ENCODE results near the gene CDC123.
"Not testable (repeated sequence)": the region's sequence is repeated elsewhere in the genome, so short reads cannot be mapped to it uniquely, and the experiment has no call there.

CDC123 gene

DNA sequence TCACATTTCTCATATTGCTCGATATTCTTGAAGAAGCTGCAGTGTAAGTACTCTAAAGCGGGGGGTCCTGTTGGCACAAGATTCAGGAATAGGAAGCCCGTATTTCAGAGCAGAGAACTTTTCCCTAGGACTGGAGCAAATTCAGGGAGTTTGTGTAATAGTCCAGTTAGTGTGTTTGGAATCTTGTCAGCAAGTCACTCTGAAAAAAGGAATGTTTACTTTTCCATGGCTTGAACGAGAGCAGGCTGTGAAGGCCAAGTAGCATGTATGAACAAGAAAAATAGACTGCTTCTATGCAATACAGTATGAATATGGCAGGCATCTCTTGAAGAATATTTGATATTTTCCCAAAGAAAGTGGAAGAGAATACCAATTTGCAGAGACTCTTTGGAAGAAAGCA is 39.8 kb downstream of the CDC123 start:
- no peak for DNase-seq

DNA sequence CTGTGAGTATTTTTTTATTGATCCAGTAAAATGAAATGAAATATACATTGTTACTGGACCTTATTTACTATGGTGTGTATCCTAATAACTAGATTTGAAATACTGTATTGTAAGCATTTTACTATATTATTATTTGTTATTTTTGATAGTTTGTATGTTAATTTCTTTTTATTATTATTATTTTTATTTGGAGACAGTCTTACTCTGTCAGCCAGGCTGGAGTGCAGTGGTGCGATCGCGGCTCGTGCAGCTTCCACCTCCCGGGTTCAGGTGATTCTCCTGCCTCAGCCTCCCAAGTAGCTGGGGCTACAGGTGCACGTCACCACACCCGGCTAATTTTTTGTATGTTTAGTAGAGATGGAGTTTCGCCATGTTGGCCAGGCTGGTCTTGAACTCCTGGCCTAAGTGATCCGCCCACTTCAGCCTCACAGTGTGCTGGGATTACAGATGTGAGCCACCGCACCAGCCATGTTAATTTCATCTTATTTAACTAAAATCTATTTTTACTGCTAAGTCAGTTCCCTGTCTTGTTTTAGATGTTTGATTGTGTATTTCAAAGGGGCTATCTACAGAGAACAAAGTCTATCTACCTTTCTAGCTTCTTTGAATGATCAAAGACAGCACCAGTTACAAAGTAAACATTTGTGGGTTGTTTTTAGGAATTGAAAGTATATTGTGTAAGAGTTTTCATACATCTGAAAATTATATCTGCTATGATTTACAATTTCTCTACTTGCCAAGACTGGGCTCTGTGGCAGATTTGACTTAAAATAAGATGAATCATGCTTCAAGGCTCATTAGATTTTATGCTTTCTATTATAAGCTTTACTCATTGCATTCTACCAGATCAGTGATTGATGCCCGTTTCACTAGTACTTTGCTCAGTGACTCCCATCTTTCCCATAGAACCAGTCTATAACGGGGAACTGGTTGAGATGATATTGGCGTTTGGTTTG is 41.6 kb downstream of the CDC123 start:
- DNase-seq, result peak; percentile 12

DNA sequence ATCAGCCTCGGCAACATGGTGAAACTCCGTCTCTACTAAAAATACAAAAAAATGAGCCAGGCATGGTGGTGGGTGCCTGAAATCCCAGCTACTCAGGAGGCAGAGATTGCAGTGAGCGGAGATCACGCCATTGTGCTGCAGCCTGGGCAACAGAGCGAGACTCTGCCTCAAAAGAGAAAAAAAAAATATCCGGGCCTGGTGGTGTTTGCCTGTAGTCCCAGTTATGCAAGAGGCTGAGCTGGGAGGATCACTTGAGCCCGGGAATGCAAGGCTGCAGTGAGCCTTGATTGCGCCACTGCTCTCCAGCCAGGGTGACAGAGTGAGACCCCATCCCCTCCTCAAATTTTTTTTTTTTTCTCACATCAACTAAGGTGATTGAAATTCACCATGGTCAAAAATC is 42.8 kb downstream of the CDC123 start:
- no peak for DNase-seq

DNA sequence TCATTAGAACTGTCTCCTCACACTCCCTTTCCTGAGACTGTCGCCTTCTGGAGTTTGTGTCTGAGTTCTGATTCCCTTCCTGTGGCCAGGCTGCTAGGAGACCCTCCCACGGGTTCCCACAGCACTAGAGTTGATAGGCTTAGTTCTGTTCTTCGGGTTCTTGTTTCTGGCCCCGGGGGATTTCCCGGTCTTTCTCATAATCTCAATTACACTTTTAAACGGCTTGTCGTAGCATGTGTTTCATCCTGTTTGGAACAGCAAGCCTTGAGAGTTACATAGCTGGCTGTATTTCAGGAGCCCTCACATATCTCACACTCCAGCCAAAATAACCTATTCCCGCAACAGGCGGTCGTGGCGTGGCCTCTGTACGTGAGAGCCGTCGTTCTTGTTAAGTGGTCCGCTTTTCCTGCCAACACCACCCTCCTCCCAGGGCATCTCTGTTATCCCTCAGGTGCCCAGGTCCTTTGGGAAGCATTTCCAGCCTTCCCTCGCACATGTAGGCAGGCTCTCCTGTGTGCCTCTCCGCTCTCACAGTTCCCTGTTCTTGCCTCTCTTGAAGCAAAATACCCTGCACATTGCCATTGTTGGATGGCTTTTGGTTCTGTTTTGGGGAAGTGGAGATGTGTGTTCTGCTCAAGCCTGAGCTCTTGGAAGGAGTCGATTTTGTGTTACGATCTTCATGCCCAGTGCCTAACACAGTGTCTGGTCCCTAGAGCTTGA is 46.0 kb downstream of the CDC123 start:
- DNase-seq, result no peak

DNA sequence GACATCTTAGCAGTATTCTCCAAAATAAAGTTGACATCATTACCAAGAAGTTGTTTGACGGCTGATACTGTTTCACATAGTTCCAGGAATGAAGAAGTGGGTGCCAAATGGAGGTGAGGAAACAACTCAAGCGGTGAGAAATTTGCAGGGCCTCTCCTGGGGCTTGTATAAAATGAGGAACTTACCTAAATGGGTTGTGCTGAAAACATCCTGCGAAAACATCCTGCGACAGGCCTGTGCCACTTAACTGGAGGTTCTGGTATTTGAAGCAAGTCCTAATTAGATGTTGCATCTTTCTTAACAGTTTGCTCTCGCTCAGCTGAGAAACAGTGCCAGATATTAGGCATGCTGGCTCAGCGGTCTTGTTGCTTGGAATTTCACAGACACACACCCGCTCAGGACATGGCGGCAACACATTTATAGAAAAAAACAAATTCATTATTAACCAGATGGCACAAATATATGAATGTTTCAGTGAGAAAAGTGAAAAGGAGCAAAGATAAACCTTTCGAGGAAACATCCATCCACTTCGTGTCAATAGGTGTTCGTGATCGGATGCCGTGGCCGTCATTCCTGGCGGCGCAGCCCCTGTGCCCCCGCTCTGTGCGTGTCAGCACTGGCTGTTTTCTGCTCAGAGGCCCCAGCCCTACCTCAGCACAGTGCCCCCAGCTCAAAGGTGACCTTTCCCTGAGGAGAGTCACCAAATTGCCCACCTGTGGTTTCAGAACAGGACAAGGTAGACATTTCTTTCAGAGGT is 48.1 kb downstream of the CDC123 start:
- no peak for DNase-seq

DNA sequence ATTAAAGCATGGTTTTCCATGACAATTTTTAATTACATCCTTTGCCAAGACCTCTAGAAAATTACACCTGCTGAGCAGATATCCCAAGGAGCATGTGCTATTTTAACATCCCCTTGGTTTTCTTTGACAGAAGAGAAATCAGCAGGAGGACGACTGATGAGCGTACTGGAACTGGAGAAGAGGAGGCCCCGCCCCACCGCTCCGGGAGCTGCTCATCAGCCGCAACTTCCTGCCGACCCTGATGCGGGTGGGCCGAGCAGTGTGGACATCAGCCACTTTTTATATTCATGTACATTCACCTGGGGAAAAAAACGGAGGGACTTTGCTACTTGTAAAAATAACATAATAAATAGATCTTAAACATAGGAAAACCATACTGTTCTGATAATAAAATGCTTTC is 54.2 kb downstream of the CDC123 start:
- DNase-seq, result no peak

DNA sequence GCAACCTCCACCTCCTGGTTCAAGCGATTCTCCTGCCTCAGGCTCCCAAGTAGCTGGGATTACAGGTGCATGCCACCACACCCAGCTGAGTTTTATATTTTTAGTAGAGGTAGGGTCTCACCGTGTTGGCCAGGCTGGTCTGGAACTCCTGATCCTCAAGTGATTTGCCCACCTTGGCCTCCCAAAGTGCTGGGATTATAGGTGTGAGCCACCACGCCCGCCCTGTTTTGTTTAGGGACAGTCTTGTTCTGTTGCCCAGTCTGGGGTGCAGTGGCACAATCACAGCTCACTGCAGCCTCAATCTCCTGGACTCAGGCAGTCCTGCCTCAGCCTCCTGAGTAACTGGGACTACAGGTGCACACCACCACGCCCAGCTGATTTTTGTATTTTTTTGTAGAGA is 54.7 kb downstream of the CDC123 start:
- DNase-seq, result not testable (repeated sequence)

DNA sequence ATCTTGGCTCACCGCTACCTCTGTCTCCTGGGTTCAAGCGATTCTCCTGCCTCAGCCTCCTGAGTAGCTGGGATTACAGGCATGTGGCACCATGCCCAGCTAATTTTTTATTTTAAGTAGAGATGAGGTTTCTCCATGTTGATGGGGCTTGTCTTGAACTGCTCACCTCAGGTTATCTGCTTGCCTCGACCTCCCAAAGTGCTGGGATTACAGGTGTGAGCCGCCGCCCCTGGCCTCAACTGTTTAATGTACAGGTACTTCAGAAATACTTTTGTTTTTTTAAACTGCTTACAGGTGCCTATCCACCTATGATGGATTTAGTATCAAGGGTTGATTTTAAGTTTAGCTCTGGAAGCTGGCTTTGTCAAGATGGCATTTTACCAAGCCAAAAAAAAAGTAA is 55.6 kb downstream of the CDC123 start:
- DNase-seq, result no peak

DNA sequence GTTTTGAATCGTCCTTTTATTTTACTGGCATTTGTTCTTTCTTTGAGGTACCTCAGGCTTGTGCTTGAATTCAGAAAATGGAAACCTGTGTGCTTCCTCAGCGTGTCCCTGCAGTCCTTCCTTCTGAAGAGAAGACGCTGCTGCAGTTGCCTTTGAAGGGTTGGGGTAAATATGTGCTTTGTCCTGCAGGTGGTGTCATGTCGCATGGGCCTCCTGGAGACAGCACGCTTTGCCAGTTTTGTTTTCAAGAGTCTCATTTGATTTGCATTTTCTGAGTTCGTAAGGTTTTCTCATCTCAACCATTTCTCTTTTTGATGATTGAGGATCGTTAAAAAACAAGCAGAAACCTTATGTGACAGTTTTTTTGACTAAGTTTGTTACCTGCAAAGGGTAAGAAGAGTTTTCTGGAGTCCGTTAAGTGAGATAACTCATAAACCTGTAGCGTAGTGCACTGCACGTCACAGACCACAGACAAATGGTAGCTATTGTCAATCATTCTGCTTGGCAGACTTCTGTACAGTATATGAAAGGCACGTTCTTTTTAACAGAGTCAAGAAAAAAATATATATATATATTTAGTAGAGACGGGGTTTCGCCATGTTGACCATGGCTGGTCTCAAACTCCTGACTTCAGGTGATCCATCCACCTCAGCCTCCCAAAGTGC is 57.0 kb downstream of the CDC123 start:
- peak; percentile 8 for DNase-seq

DNA sequence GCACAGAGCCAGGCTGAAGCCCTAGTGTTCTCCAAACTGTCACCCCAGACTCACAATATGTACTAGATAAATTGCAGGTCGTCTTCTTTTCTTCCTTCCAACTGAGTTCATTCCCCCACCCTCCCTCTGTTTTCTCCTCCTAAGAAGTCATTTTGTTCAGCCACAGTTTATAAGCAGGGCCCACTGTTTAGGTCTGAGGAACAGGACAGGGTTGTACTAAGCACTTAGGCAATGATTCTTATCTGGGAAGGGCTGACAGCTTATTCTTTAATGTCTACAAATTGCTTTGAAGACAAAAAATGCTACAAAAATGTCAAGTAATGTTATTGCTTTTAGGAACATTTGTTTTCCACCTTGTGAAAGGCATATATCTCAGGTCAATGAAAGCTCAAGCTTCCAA is 59.1 kb downstream of the CDC123 start:
- no peak for DNase-seq

DNA sequence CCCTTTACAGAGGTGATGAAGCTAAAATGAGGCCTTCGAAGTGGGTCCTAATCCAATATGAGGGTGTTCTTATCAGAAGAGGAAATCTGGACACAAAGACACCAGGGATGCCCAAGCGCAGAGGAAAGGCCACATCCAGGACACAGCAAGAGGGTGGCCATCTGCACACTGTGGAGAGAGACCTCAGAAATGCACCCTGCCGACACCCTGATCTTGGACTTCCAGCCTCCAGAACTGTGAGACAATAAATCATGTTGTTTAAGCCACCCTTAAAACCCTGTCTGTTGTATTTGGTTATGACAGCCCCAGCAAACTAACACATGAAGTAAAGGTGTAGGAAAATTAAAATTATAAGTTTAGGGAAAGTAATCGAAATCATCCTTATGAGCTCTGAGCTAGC is 64.0 kb downstream of the CDC123 start:
- DNase-seq, result no peak

DNA sequence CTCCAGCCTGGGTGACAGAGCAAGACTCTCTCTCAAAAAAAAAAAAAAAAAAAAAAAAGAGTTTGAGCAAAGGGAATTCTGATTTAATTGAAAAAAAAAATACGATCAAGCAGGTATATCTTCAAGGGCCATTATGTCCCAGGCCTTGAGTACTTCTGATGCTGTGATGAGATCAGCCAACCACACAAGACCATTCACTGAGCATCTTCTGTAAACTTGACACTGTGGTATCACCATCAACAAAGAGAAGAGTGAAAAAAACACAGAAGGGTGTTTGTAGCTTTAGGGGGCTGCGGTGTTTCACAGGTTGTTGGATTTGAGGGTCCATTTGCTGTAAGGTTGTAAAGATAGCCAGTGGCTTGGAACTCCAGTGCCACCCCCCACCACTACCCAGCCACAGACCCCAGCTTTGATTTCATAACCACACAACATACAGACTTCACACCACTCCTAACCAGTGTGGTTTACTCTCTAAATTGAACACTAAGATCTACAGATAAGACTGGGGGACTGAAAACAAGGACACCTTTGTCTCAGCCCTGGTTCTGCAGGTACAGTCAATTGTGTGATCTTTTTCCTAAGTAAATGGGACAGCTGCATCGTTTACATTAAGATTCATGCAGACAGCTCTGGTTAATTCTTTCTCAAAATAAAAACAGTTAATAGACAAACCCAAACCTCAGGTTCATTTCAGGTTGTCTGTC is 66.4 kb downstream of the CDC123 start:
- DNase-seq, result no peak

DNA sequence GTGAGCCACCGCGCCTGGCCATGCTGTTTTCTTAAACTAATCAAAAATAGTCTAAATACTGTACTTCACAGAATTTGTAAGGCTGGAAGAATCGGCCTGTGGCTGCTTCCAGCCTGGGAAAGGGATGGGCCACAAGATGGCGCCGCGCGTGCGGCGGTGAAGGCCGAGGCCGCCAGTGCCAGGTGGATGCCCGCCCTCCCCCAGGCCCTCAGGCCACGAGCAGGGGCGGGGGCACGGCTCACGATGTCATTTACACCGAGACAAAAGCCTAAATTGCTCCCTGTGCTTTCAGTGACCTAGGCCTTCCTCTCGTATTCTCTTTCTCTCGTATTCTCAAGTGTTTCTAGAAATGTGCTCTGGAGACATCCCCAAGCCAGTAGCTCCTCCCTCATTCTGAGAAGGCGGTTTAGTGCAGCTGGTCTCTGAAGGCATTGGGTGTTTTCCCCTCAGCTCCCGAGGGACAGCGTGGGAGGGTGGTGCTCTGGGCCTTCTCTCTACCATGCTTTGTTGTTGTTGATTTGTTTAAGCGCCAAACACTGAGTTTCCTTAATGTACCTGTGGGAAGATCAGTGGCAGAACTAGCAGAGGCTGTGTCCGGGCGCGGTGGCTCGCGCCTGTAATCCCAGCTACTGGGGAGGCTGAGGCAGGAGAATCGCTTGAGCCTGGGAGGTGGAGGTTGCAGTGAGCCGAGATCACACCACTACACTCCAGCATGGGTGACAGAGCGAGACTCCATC is 68.4 kb downstream of the CDC123 start:
- DNase-seq, result peak; percentile 67

DNA sequence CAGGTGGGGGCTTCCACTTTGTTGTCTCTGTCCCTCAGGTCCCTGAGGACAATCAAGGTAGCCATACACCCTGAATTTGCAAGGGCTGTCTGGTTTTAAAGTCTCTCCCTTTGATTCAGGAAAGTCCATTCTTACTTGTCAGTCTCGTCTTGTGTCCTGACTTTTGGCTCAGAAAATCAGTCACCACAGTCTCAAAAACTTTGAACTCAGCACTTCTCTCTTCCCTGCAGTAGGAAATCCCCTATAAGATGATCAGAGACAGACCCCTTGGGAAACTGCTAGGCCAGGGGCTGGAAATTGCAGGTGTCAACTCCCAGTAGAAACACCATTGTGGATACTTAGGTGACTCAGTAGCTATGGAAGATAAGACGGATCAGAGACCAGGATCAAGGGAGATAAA is 73.1 kb downstream of the CDC123 start:
- DNase-seq, result no peak

DNA sequence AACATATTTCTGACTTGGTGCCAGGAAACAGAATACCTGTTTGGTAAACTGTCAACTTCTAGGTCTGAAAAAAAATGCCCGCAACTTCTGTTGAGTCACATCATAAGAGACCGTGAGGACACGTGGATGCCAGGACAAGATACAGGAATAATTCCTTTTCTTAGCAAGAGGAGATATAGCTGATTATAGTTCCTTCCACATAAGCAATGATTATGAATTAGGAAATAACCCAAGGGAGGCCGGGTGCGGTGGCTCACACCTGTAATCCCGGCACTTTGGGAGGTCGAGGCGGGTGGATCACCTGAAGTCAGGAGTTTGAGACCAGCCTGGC is 75.2 kb downstream of the CDC123 start:
- DNase-seq, result no peak

DNA sequence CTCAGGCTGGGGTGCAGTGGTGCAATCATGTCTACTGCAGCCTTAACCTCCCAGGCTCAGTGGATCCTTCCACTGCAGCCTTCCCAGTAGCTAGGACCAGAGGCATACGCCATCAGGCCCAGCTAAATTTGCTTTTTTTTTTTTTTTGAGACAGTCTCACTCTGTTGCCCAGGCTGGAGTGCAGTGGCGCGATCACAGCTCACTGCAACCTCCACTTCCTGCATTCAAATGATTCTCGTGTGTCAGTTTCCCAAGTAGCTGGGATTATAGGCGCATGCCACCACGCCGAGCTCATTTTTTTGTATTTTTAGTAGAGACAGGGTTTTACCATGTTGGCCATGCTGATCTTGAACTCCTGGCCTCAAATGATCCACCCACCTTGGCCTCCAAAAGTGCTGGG is 81.9 kb downstream of the CDC123 start:
- DNase-seq, result not testable (repeated sequence)

DNA sequence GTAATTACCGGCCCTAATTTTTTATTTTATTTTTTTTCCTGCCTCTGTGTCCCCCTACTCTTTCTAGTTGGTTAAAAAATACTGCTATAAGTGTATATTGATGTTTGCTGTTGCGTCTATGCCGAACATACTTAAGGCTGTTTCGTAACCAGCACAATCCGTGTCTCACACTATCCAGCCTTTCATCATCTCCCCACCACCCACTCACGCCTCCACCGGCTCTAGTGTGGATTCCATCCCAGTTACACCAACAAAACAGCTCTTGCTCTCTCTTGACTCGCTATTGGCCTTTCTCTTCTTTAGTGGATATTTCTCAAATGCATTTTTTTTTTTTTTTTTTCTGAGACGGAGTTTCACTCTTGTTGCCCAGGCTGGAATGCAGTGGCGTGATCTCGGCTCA is 83.3 kb downstream of the CDC123 start:
- DNase-seq, result no peak

DNA sequence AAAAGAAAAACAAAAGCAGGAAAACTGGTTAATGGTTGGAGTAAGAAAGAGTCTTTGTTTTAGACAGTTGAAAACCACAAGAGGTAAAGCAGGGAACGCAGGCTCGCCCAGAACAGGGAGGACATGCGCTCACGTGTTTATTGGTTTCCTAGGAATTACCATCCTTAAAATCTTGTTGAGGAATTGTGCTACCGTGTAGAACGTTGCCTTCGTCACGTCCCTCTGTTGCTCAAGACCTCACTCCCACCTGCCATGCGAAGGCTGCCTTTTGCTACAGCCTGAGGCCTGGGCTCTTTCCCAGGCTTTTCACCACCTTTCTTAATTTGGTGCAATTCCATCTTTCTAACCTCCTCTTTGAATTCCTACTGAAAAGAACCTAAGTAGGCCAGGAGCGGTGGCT is 91.8 kb downstream of the CDC123 start:
- DNase-seq, result no peak

DNA sequence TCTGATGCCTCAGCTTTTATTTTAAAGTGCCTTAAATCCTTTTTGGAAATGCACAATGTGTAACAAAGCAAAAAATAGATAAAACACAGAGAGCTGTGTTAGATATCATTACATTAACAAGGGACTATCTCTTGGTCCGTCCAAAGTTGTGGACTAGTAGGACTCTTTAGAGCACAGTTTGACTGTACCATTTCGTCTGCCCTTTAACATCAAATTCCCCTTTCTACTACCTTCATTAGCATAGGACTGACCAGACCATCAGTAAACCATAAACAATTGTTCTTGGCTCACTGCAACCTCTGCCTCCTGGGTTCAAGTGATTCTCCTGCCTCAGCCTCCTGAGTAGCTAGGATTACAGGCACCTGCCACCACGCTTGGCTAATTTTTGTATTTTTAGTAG is 101.8 kb downstream of the CDC123 start:
- DNase-seq, result not testable (repeated sequence)

DNA sequence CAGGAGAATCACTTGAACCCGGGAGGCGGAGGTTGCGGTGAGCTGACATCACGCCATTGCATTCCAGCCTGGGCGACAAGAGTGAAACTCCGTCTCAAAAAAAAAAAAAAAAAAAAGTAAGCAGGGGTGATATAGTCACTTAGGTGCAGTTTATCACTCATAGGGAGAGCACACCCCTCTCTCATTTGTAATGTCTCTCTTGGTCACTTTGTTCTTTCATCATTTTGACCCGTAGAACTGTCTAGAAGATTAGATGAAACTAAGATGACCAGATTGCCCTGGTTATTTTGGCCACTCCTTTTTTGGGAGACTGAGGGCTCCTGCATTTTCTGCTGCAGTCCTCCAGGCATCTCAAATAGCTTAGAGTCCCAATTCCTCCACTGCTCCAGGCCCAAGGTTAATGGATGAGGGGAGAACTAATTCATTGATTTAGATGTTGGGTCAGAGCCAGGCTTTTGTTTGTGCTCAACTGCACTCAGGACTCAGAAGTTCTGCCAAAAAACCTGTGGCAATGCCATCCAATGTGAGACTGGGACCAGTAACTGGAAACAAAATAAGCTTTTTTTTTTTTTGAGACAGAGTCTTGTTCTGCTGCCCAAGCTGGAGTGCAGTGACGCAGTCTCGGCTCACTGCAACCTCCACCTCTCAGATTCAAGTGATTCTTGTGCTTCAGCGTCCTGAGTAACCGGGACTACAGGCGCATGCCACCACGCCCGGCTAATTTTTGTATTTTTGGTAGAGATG is 103.4 kb downstream of the CDC123 start:
- DNase-seq, result no peak
